NCI-H2107 (cell line): Measurements from ENCODE around the gene HMGCS1.
"Not testable (repeated sequence)": the region's sequence is repeated elsewhere in the genome, so short reads cannot be mapped to it uniquely, and the experiment has no call there.

Experiments
- DNase-seq: peaks from one replicate; lab custom pipeline; 2025; lab: John Stamatoyannopoulos, UW

The HMGCS1 gene

DNA sequence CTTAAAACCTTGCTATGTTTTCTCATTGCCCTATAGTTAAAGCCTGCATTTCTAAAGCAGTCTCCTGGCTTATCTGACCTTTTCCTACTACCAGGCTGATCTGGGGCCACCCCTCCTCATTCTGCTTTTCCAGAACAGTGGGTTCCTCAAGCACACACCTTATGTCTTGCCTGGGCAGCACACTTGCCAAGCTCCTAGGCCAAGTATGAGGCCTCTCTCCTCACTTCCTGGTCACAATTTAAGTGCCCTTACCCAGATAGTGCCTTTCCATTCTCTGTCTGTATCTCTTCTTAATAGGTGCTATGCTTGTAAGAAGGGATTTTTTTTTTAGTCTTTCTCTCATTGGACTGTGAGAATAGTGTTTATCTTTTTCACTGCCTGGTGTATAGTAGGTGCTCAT, 39.7 kb downstream of the HMGCS1 start:
- no peak for DNase-seq

DNA sequence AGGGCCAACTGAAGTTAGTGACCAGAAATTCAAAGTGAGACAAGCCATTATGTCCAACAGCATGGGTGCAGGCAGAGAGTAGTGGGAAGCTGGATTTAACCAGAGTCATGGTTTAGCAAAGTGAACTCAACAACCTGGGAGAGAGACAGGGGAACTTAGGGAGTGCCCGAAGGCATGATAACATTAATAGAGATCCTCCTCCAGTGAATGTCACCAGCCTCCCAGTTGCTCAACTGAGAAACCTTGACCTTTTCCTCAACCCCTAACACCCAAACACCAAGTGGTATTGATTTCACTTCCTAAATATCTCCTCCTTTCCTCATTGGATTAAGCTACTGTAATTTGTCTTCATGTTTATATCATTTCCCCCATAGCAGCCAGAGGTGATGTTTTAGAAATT, 42.6 kb downstream of the HMGCS1 start:
- no peak for DNase-seq

DNA sequence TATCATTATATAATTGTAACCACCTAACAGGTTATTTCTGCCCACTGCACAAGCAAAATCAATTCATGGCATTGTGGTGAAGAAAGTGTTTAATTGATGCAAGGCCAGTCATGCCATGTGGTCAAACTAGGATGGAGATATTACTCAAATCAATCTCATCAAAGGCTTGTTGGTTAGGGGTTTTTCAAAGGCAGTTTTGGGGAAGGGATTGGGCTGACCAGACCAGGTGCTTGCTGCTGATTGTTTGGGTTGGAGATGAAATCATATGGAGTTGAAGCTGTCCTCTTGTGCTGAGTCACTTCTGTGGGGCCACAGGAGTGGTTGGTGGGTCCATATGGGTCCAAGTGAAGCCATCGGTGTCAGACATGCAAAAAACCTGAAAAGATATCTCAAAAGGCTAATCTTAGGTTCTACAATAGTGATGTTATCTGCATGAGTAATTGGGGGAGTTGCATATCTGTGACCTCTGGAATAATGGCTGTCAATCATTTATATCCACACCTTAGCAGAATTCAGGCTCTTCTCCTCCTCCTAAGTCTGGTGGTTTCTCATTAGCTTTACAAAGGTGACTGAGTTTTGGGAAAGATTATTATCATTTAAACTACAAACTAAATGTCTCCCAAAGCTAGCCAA, 44.9 kb downstream of the HMGCS1 start:
- DNase-seq: no peak

DNA sequence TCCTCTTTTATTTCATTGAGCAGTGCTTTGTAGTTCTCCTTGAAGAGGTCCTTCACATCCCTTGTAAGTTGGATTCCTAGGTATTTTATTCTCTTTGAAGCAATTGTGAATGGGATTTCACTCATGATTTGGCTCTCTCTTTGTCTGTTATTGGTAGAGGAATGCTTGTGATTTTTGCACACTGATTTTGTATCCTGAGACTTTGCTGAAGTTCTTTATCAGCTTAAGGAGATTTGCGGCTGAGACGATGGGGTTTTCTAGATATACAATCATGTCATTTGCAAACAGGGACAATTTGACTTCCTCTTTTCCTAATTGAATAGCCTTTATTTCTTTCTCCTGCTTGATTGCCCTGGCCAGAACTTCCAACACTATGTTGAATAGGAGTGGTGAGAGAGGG, 50.9 kb downstream of the HMGCS1 start:
- DNase-seq: not testable (repeated sequence)

DNA sequence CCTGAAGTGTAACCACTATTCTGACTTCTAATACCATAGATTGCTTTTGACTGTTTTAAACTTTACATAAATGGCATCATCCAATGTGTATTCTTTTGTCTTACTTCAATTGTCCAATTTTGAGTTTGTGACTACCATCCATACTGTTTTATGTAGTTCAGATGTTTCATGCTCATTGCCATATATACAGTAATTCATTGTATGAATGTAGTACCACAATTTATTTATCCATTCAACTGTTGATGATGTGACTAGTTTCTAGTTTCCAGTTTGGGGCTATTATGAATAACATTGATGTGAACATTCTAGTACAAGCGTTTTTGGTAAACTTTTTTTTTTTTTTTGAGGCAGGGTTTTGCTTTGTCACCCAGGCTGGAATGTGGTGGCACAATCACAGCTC, 55.1 kb downstream of the HMGCS1 start:
- no peak for DNase-seq

DNA sequence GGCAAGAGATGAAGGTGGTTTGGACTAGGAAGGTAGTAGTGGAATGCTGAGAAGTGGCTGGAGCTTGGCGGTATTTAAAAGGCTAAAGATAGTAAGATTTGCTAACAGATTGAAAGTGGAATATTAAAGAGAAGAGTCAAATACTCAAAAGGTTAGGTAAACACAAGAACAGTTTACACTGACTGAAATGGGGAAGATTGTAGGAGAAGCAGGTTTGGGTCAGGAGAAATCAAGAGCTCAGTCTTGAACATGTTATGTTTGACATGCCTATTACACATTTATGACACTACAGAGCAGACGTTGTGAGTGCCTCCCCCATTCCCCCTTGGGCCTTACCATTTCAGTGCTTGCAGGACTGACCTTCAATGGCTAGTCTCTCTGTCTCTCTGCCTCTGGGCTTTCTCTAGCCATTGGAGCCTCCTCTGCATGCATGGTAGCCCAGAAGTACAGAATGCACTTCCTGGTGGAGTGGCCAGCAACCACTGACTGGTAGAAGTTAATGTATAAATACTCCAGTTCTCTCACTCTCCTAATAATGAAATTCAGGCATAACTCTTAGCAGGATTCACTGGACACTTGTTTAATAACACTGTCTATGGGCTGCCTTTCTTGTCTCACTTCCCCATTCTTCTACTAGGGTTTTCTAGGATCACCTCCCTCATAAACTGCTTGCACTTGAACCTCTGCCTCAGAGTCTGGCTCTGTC, 56.8 kb downstream of the HMGCS1 start:
- no peak for DNase-seq

DNA sequence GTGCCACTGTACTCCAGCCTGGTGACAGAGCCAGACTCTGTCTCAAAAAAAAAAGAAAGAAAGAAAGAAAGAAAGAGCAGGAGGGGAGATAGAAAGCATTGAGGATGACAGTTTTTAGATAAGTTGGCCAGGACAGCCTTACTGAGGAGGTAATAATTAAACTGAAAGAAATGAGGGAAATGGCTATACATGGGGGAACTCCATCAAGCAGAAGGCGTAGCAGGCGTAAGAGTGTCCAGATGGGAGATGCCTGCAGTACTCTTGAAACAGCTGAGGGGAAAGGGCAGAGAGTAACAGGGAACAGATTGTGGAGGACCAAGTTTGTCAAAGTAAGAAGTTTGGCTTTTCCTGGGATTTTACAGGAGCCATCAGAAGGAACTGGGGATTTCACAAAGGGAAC, 57.5 kb downstream of the HMGCS1 start:
- DNase-seq: no peak

DNA sequence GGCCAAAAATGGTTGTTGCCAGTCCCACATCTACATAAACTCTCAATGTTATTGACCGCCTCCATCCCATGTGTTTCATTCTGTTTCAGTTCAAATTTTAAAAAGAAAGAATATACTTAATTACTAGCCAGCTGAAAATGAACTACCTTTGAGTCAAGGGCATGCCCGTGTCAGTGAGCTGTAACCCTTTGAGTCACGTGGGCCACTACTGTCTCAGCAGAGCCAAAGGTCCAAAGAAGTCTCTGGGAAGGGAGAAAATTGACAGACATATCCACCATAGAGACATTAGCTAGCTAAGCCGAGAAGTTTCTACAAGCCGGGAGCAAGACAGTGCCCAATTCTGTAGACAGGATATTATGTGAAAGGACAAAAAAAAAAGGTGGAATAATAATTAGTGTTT, 61.5 kb downstream of the HMGCS1 start:
- DNase-seq: no peak

DNA sequence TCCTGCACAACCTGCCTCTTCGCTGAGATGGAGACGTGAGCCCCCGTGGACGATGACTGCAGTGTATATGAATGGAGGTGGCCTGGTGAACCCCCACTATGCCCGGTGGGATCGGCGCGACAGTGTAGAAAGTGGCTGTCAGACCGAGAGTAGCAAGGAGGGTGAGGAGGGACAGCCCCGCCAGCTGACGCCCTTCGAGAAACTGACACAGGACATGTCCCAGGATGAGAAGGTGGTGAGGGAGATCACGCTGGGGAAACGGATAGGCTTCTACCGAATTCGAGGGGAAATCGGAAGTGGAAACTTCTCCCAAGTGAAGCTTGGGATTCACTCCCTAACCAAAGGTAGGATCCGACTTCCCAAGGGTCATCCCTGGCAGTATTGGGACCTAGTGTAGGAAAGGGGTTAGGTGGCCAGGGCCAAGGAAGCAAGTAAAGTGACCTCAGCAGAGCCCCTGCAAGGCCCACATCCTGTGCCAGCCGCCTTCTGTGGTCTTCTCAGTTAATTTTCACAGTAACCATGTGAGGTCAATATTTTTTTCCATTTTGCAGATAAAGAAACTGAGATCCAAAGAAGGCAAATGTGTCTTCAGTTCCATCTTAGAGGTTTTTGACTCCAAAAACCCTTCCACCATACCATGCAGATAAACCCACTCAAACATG, 67.4 kb downstream of the HMGCS1 start:
- DNase-seq: no peak

DNA sequence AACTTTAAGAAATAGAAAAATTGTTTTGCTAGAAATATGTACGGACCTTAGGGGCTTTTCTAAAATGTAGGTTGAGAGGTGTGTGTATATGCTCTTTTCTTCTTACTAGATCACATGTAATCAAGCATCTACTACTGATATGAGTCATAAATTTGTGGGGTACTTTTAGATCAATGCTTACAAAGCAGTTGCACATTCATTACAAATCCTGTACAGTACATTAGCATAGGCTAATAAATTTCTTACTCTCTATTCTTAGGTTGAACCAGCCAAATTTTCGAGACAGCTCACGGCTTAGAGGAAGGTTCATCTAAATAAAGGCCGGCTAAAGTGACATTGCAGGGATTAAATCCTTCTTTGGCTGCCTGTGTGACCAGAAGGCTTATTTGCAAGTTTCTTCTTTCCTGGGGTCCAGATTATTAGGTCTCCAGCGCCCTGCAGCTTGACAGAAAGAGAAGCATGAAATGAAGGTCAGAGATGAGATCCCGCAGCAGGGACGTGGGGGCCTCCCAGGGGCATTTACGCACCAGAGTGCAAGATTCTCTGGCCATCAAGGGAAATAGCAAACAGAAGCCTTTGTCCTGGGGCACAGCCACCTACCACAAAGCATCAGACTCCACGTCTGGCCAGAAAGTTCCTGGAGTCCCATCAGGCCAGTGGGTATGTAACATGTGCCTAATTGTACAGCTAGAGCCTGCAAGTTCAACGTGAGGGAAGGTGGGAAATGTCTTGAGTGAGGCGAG, 68.2 kb downstream of the HMGCS1 start:
- no peak for DNase-seq

DNA sequence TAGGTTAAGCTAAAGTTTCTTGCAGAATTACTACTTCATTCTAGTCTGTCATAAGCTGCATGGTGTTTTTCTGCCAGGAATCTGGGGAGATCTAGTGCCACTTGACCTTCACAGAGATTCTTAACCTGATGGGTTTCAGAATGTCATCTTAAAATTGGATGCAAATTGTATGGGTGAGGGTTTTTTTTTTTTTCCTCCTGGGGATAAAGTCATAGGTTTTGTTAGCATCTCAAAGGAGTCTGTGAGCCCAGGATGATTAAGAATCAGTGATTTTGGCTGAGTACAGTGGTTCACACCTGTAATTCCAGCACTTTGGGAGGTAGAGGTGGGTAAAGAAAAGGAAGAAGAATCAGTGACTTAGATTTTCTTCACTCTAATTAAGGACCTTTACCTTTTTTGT, 69.9 kb downstream of the HMGCS1 start:
- DNase-seq: no peak

DNA sequence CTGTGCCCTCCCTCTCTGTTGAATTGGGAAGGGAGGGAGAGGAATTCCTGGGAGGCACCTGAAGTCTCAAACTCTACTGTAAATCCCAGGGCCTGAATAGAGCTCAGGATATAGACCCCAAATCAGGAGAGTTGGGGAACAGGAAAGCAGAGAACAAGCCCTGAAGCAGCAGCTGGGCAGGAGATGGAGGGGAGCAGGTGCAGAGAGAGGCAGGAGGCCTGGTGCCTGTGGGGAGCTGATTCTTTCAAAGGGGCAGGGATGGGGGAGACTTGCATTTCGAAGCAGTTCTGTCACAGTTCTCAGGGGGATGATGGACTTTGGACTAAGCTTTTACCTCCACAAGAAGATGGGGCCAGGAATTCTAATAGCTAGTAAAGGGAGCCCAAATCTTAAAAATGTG, 71.0 kb downstream of the HMGCS1 start:
- no peak for DNase-seq
